Measurements from ENCODE around the gene ATAD3C.

DNA sequence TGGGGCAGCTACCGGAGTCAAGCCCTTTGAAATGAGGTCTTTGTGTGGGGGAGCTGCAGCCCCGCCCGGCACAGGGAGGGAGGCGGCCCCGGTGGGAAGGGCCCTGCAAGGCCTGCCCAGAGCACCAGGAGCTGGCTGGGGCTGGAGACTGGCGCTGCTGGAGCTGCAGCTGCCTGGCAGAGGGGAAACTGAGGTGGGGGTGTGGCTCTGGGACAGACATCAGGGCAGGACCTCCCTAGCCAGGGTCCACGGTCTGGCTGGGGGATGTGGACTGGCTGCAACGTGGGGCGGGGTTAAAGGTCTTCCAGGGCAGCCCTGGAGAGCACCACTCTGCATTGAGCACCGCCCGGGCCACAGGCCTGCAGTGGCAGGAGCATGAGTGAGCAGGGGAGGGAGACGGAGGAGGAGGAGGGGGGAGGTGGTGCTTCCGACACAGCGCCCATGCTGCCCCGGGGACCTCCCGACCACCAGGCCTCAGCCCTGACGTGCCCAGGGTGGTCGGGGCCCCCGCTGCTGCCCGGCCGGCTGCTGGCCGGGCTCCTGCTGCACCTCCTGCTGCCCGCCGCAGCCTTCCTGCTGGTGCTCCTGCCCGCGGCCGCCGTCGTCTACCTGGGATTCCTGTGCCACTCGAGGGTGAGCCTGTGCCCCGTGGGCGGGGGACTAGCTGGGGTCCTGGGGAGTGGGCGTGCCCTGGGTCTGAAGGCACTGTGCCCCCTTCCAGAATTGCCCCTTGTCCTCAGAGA, 23.6 kb upstream of the ATAD3C start:
- TF ChIP-seq, protein P1, sequence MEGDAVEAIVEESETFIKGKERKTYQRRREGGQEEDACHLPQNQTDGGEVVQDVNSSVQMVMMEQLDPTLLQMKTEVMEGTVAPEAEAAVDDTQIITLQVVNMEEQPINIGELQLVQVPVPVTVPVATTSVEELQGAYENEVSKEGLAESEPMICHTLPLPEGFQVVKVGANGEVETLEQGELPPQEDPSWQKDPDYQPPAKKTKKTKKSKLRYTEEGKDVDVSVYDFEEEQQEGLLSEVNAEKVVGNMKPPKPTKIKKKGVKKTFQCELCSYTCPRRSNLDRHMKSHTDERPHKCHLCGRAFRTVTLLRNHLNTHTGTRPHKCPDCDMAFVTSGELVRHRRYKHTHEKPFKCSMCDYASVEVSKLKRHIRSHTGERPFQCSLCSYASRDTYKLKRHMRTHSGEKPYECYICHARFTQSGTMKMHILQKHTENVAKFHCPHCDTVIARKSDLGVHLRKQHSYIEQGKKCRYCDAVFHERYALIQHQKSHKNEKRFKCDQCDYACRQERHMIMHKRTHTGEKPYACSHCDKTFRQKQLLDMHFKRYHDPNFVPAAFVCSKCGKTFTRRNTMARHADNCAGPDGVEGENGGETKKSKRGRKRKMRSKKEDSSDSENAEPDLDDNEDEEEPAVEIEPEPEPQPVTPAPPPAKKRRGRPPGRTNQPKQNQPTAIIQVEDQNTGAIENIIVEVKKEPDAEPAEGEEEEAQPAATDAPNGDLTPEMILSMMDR (IDR thresholded peaks at IDR 0.05): no peak
- no peak for TF ChIP-seq POLR2A (IDR thresholded peaks at IDR 0.05)

Data from upper lobe of left lung (tissue), 4 donors.